SH-SY5Y (cell line): Measurements from ENCODE around the gene OR10J5.

Source experiments
- GATA2 ChIP-seq: IDR thresholded peaks from 2 replicates; pipeline ENCODE4 v1.6.1; 2011; ENCODE audit warnings: mild to moderate bottlenecking, low read depth, low read length
- GATA3 ChIP-seq: IDR thresholded peaks from 2 replicates; pipeline ENCODE4 v1.6.1; 2011; ENCODE audit warnings: low read depth, mild to moderate bottlenecking, low read length, moderate library complexity

OR10J5 gene

DNA sequence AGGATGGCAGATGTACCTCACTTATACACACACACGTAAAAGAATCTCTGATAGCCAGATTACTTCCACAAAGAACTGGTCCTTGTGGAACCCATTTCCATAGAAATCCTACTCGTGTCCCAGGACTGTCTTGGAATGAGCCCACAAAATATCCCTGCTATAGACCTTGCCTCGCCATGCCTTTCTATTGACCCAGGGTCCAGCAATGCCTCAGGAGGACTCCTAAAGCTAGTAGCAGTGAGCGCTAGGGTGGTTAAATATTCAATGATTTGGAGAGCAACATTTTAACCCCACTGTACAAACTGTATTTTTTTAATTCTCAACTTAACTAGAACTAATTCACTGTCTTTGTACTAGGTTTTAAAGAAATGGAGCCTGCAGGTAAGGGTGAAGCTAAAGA lies 26.9 kb downstream of the OR10J5 start:
- TF ChIP-seq GATA3 (no peak), GATA2 (no peak)

DNA sequence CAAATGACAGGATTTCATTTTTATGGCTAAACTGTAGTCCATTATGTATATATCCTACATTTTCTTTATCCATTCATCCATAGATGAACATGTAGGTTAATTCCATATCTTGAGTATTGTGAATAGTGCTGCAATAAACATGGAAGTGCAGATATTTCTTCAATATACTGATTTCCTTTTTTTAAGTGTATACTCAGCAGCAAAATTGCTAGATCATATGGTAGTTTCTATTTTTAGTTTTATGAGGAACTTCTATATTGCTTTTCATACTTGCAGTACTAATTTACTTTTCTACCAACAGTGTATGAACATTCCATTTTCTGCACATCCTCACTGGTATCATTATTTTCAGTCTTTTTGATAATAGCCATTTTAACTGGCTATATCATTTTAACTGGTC lies 30.1 kb downstream of the OR10J5 start:
- TF ChIP-seq GATA2 (no peak), GATA3 (no peak)

- no peak for TF ChIP-seq GATA2
- TF ChIP-seq GATA3, result no peak
Measured at GRCh38 chr1:159501082-159501481, 34.7 kb downstream of the OR10J5 start.

GRCh38 chr1:159493354-159493753 lies 42.5 kb downstream of the OR10J5 start:
- TF ChIP-seq GATA2 (no peak), GATA3 (no peak)

DNA sequence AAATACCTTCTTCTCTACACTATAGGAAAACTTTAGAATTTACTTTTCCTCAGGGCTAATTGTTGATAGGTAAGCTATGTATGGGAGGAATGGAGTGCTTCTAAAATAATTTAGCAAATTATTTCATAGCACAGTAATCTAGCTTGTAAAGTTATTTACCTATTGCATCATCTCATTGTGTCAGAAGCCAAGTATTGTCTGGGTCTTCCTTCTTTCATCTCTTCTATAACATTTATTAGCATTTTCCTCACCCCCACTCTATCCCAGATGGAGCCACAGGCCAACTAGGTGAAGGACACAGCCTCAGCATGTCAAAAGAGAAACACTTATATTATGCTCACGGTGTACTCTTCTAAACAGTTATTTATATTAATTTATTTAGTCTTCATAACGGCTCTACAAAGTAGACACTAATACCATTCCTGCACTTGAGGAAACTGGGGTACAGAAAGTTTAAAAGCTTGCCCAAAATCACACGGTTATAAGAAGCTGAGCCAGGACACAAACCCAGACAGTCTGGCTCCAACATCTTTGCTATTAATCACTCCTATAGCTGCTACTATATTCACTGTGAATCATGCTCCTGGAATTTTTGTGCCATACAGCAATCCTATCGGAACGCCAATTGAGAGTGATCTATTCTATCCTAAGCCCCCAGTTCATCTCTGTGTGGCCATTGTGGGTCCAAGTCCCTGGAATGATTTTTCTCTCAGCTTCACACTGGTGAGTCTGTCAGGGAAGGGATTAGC lies 43.1 kb downstream of the OR10J5 start:
- no peak for TF ChIP-seq GATA2
